Stomach (tissue), 9 donors: ENCODE data around the gene CFAP91. TPM values are rescaled to one million over a fixed set of nuclear protein-coding genes. Genes with fewer than 3 reads are reported as not detected.

Source experiments
- DNase-seq, 2 donors: peaks; one replicate each; pipeline versions ENCODE4 v3.0.0 to v3.0.0-alpha.2; 2013 to 2019
- H3K27ac ChIP-seq, 5 donors: fragments of 200-600 bp in 4 of 5; sonication (generic) in 4 of 5; one replicate each; pipeline ENCODE4 v1.5.1; 2013 to 2019; ENCODE audit warnings: mild to moderate bottlenecking in 1 of 5, moderate library complexity in 1 of 5
- H3K27me3 ChIP-seq, 3 donors: fragments of 200-600 bp; sonication (generic); one replicate each; pipeline ENCODE4 v1.5.1; 2017 to 2019; ENCODE audit warnings: mixed run types in 1 of 3
- H3K36me3 ChIP-seq, 4 donors: fragments of 200-600 bp; sonication (generic); 1 replicate in 3 of 4; 2 replicates in 1 of 4; pipeline ENCODE4 v1.5.1; 2016 to 2019
- H3K4me1 ChIP-seq, 4 donors: fragments of 200-600 bp; sonication (generic); one replicate each; pipeline ENCODE4 v1.5.1; 2016 to 2019
- H3K4me3 ChIP-seq, 4 donors: fragments of 200-600 bp; sonication (generic) in 3 of 4; one replicate each; pipeline ENCODE4 v1.5.1; 2016 to 2019; ENCODE audit warnings: mild to moderate bottlenecking in 1 of 4
- H3K9me3 ChIP-seq, 4 donors: fragments of 200-600 bp; sonication (generic); one replicate each; pipeline ENCODE4 v1.5.1; 2016 to 2019
- CTCF ChIP-seq, 7 experiments: fragments of 450-650 bp in 4 of 7; fragments of 200-600 bp in 3 of 7; sonication (generic) in 3 of 7; IDR thresholded peaks; one replicate each; pipeline ENCODE4 v1.5.1; 2016 to 2019; ENCODE audit warnings: antibody characterized with exemption in 7 of 7, control low read depth in 2 of 7, mild to moderate bottlenecking in 1 of 7
- EP300 ChIP-seq: sonication (generic); formaldehyde crosslinking; IDR thresholded peaks from one replicate; pipeline ENCODE4 v1.6.1; 2017; ENCODE audit warnings: antibody characterized with exemption
- POLR2A ChIP-seq, 4 donors: fragments of 450-650 bp; IDR thresholded peaks; one replicate each; pipeline ENCODE4 v1.6.1; 2016; ENCODE audit warnings: antibody characterized with exemption in 4 of 4, control low read depth in 2 of 4, mild to moderate bottlenecking in 1 of 4, moderate library complexity in 1 of 4
- POLR2AphosphoS5 ChIP-seq, 3 donors: sonication (generic); formaldehyde crosslinking; IDR thresholded peaks; one replicate each; pipeline ENCODE4 v1.6.1; 2016; ENCODE audit warnings: antibody characterized with exemption in 3 of 3
- WGBS, 5 donors: extraction: QIAGEN DNeasy Blood & Tissue Kit in 3 of 5; methylation state at CpG; one replicate each; pipeline versions ENCODE4 v1.1.5 to v1.1.7; 2013 to 2018; 5-methylcytosine and 5-hydroxymethylcytosine counted together
- intact Hi-C: fragments of 100-400 bp; cut with DNase I; formaldehyde crosslinking; loops from one replicate; pipeline ENCODE4 v1.15.1; 2023; ENCODE audit warnings: low total_unique reads
- polyA plus RNA-seq, 3 donors: library from polyadenylated mRNA; stranded (reverse); fragments of 200-250 nt; gene quantifications; one replicate each; pipeline ENCODE4 v1.2.3, GENCODE V29; 2013
- total RNA-seq, 5 donors: library from RNA; depleted of rRNA; stranded (reverse); fragments of >200 nt; gene quantifications; one replicate each; pipeline versions ENCODE4 v1.1.0 to v1.2.3, GENCODE V29; 2014 to 2016
- donor health status: healthy with polysubstance abuse.
- donor health status: Bipolar disorder and iron deficiency.
- donor health status: healthy.

The CFAP91 gene
- total and polyA plus RNA-seq, 8 donors: 1.5 to 46.1 (median 3.6) TPM

- Histone ChIP-seq H3K27me3 (no peaks in the 10 kb centered on the region), H3K36me3 (peaks cover 0 to 83% (median 51%) of the 10 kb centered on the region in 4 donors), H3K4me1 (no peaks in the 10 kb centered on the region), H3K27ac (no peak overlapping the region), H3K4me3 (no peak overlapping the region), H3K9me3 (no peaks in the 10 kb centered on the region)
- TF ChIP-seq CTCF (IDR thresholded peaks at IDR 0.05) (no peak), EP300 (no peak), POLR2A (IDR thresholded peaks at IDR 0.05) (no peak), POLR2AphosphoS5 (IDR thresholded peaks at IDR 0.05) (no peak)
- no peak for DNase-seq
- intact Hi-C loops: no loop called here
- 74 to 86% (median 84%) methylated on average over 4 of the region's 4 CpGs for WGBS, 5 donors
These were observed 44.5 kb downstream of the CFAP91 start for GRCh38 chr3:119747357-119747756.

- Histone ChIP-seq H3K4me3 (no peak overlapping the region), H3K4me1 (no peaks in the 10 kb centered on the region), H3K9me3 (peaks cover 0 to 3% (median 0%) of the 10 kb centered on the region in 4 donors), H3K27ac (no peak overlapping the region), H3K36me3 (peaks cover 0 to 94% (median 63%) of the 10 kb centered on the region in 4 donors), H3K27me3 (no peaks in the 10 kb centered on the region)
- intact Hi-C loops: no loop called here
- TF ChIP-seq POLR2A (IDR thresholded peaks at IDR 0.05) (no peak), EP300 (no peak), POLR2AphosphoS5 (IDR thresholded peaks at IDR 0.05) (no peak), CTCF (IDR thresholded peaks at IDR 0.05) (no peak)
- WGBS, 5 donors: 90 to 95% (median 93%) methylated on average over 1 of the region's 1 CpG
- DNase-seq: no peak
These were observed 46.2 kb downstream of the CFAP91 start for GRCh38 chr3:119748991-119749390.

- H3K27ac ChIP-seq: no peak overlapping the region
- peaks cover 0 to 12% (median 1%) of the 10 kb centered on the region in 4 donors for H3K9me3 ChIP-seq
- no peaks in the 10 kb centered on the region for H3K27me3 ChIP-seq
- TF ChIP-seq EP300 (no peak), CTCF (IDR thresholded peaks at IDR 0.05) (no peak), POLR2AphosphoS5 (IDR thresholded peaks at IDR 0.05) (no peak), POLR2A (IDR thresholded peaks at IDR 0.05) (no peak)
- H3K4me1 ChIP-seq: no peaks in the 10 kb centered on the region
- peaks cover 0 to 94% (median 67%) of the 10 kb centered on the region in 4 donors for H3K36me3 ChIP-seq
- no peak overlapping the region for H3K4me3 ChIP-seq
- no peak for DNase-seq
- intact Hi-C loops: no loop called here
- 74 to 84% (median 75%) methylated on average over 3 of the region's 3 CpGs for WGBS, 5 donors
These were observed 48.6 kb downstream of the CFAP91 start for GRCh38 chr3:119751423-119751822.

Other genes starting within 250 kb of the CFAP91 start
- 10 to 100 TPM; 22.2 to 59.7 (median 48.4) TPM for gene TMEM39A, start 239.4 kb upstream of the CFAP91 start, total RNA-seq
- gene TMEM39A, start 239.4 kb upstream of the CFAP91 start, polyA plus RNA-seq: 1 to 10 TPM; 4.7 to 5.3 (median 4.9) TPM
- 10 to 100 TPM; 15.2 to 42.3 (median 29.0) TPM for gene POGLUT1, start 234.1 kb upstream of the CFAP91 start, total RNA-seq
- gene POGLUT1, start 234.1 kb upstream of the CFAP91 start, polyA plus RNA-seq: 1 to 10 TPM; 2.3 to 6.3 (median 3.2) TPM
- 100 to 1,000 TPM in 1 of 5 donors, 10 to 100 TPM in 4; 26.3 to 165 (median 75.8) TPM for gene TIMMDC1, start 204.5 kb upstream of the CFAP91 start, total RNA-seq
- 10 to 100 TPM; 55.5 to 66.6 (median 62.6) TPM for gene TIMMDC1, start 204.5 kb upstream of the CFAP91 start, polyA plus RNA-seq
- gene CD80, start 143.4 kb upstream of the CFAP91 start, total RNA-seq: 1 to 10 TPM in 2 of 5 donors, under 1 TPM in 2, not detected in 1; 0.14 to 9.9 (median 1.4) TPM
- under 1 TPM in 2 of 3 donors, not detected in 1; 0.19 to 0.25 TPM for gene CD80, start 143.4 kb upstream of the CFAP91 start, polyA plus RNA-seq
- gene ADPRH, start 123.5 kb upstream of the CFAP91 start, total RNA-seq: 10 to 100 TPM in 1 of 5 donors, 1 to 10 TPM in 2, under 1 TPM in 1, not detected in 1; 0.89 to 21.4 (median 2.8) TPM
- 1 to 10 TPM; 1.8 to 3.7 (median 2.5) TPM for gene ADPRH, start 123.5 kb upstream of the CFAP91 start, polyA plus RNA-seq
- gene PLA1A, start 105.1 kb upstream of the CFAP91 start, total RNA-seq: 10 to 100 TPM in 1 of 5 donors, 1 to 10 TPM in 2, not detected in 2; 3.1 to 16.9 (median 9.3) TPM
- gene PLA1A, start 105.1 kb upstream of the CFAP91 start, polyA plus RNA-seq: 1 to 10 TPM; 1.1 to 3.5 (median 2.3) TPM
- gene POPDC2, start 42.4 kb upstream of the CFAP91 start, total RNA-seq: 10 to 100 TPM in 1 of 5 donors, 1 to 10 TPM in 4; 8.5 to 10.7 (median 9.3) TPM
- gene POPDC2, start 42.4 kb upstream of the CFAP91 start, polyA plus RNA-seq: 1 to 10 TPM; 1.4 to 5.6 (median 2.7) TPM
- 10 to 100 TPM; 28.6 to 65.9 (median 32.5) TPM for gene COX17, start 25.6 kb upstream of the CFAP91 start, total RNA-seq
- 100 to 1,000 TPM; 164 to 184 (median 179) TPM for gene COX17, start 25.6 kb upstream of the CFAP91 start, polyA plus RNA-seq
- gene NR1I2, start 79.1 kb downstream of the CFAP91 start, total RNA-seq: 10 to 100 TPM in 2 of 5 donors, not detected in 3; 10.5 to 37.4 TPM
- under 1 TPM in 2 of 3 donors, not detected in 1; 0.08 to 0.25 TPM for gene NR1I2, start 79.1 kb downstream of the CFAP91 start, polyA plus RNA-seq